SH-SY5Y (cell line): ENCODE data around the gene DZIP3.

Experiments used
- GATA2 ChIP-seq: IDR thresholded peaks from 2 replicates; pipeline ENCODE4 v1.6.1; 2011; ENCODE audit warnings: mild to moderate bottlenecking, low read depth, low read length
- GATA3 ChIP-seq: IDR thresholded peaks from 2 replicates; pipeline ENCODE4 v1.6.1; 2011; ENCODE audit warnings: low read depth, mild to moderate bottlenecking, low read length, moderate library complexity

DNA sequence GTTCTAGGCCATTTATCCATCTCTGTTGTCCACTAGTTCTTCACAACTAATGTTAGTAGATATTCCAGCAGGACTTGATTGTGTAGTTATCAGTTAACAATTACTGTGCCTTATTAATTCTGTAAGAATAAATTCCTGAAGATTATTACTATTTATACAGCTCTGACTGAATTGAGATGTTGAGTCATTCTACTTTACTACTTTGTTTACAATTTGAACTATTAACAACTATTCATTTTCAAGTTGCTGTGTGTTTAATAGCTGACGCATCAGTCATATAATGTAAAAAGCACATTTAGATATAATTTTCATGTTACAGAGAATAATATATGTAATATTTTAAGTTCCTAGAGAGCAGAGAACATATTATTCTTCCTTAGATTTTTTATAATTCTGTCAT is 21.1 kb downstream of the DZIP3 start:
- TF ChIP-seq GATA2 (no peak), GATA3 (no peak)
